ENCODE data around the gene CREB3.

CREB3 gene

GRCh38 chr9:35703906-35704672, 28.4 kb upstream of the CREB3 start:
- DNase-seq: no peak

- DNase-seq: no peak
Observed at GRCh38 chr9:35705372-35705771, 27.1 kb upstream of the CREB3 start.

GRCh38 chr9:35705836-35706430, 26.5 kb upstream of the CREB3 start:
- no peak for DNase-seq

GRCh38 chr9:35706951-35707350, 25.5 kb upstream of the CREB3 start:
- DNase-seq: no peak

GRCh38 chr9:35708146-35708545, 24.3 kb upstream of the CREB3 start:
- DNase-seq: no peak

GRCh38 chr9:35710818-35711500, 21.5 kb upstream of the CREB3 start:
- DNase-seq: no peak

GRCh38 chr9:35711501-35712428, 20.7 kb upstream of the CREB3 start:
- DNase-seq: no peak

GRCh38 chr9:35712762-35713400, 19.6 kb upstream of the CREB3 start:
- DNase-seq: no peak

GRCh38 chr9:35713578-35713977, 18.9 kb upstream of the CREB3 start:
- DNase-seq: no peak

- DNase-seq: no peak
Observed at GRCh38 chr9:35714123-35714522, 18.3 kb upstream of the CREB3 start.

GRCh38 chr9:35714579-35715252, 17.8 kb upstream of the CREB3 start:
- DNase-seq: no peak

- DNase-seq: no peak
Observed at GRCh38 chr9:35716230-35716629, 16.2 kb upstream of the CREB3 start.

GRCh38 chr9:35717132-35717870, 15.2 kb upstream of the CREB3 start:
- DNase-seq: no peak

GRCh38 chr9:35718721-35719511, 13.6 kb upstream of the CREB3 start:
- DNase-seq: no peak

- no peak for DNase-seq
Observed at GRCh38 chr9:35719546-35719945, 12.9 kb upstream of the CREB3 start.

- no peak for DNase-seq
Observed at GRCh38 chr9:35723426-35723825, 9.0 kb upstream of the CREB3 start.

- DNase-seq: no peak
Observed at GRCh38 chr9:35723908-35724307, 8.6 kb upstream of the CREB3 start.

- DNase-seq: no peak
Observed at GRCh38 chr9:35725362-35725761, 7.1 kb upstream of the CREB3 start.

- DNase-seq: no peak
Observed at GRCh38 chr9:35726931-35727330, 5.5 kb upstream of the CREB3 start.

GRCh38 chr9:35727676-35728040, 4.8 kb upstream of the CREB3 start:
- no peak for DNase-seq
